Fibroblast of skin of abdomen (primary cell): ENCODE data around the gene ITM2C.

Experiments used
- DNase-seq: peaks from one replicate; pipeline ENCODE4 v3.0.0-alpha.2; 2013

The ITM2C gene

GRCh38 chr2:230893841-230894781 is 29.4 kb downstream of the ITM2C start:
- no peak for DNase-seq

GRCh38 chr2:230895536-230896345 is 31.0 kb downstream of the ITM2C start:
- DNase-seq, result no peak

GRCh38 chr2:230896346-230897115 is 31.8 kb downstream of the ITM2C start:
- DNase-seq, result no peak

GRCh38 chr2:230898016-230898712 is 33.4 kb downstream of the ITM2C start:
- DNase-seq, result no peak

GRCh38 chr2:230898713-230899091 is 34.0 kb downstream of the ITM2C start:
- DNase-seq, result no peak

- DNase-seq, result no peak
These were observed 34.5 kb downstream of the ITM2C start for GRCh38 chr2:230899287-230899686.

GRCh38 chr2:230899786-230900185 is 35.0 kb downstream of the ITM2C start:
- no peak for DNase-seq

- DNase-seq, result no peak
These were observed 35.7 kb downstream of the ITM2C start for GRCh38 chr2:230900336-230900995.

- DNase-seq, result no peak
These were observed 36.3 kb downstream of the ITM2C start for GRCh38 chr2:230901006-230901405.

- DNase-seq, result peak; percentile 62
These were observed 37.6 kb downstream of the ITM2C start for GRCh38 chr2:230902180-230902899.

GRCh38 chr2:230903231-230904150 is 38.7 kb downstream of the ITM2C start:
- no peak for DNase-seq

- no peak for DNase-seq
These were observed 40.2 kb downstream of the ITM2C start for GRCh38 chr2:230904856-230905447.

GRCh38 chr2:230905448-230906421 is 41.0 kb downstream of the ITM2C start:
- DNase-seq, result peak; percentile 8

GRCh38 chr2:230906471-230907230 is 41.9 kb downstream of the ITM2C start:
- DNase-seq, result no peak

- DNase-seq, result no peak
These were observed 42.8 kb downstream of the ITM2C start for GRCh38 chr2:230907361-230908091.

- DNase-seq, result no peak
These were observed 43.4 kb downstream of the ITM2C start for GRCh38 chr2:230908092-230908594.
